Hematopoietic multipotent progenitor cell (in vitro differentiated cells): ENCODE measurements around the gene GLT8D2. TPM values are rescaled to one million over a fixed set of nuclear protein-coding genes. Genes with fewer than 3 reads are reported as not detected.

ENCODE experiments used
- DNase-seq, 3 donors: peaks; one replicate each; pipeline ENCODE4 v3.0.0-alpha.2; 2011 to 2015; ENCODE audit warnings: low read depth in 2 of 3, low spot score in 2 of 3
- total RNA-seq: library from RNA; depleted of rRNA; stranded (reverse); fragments of >200 nt; gene quantifications from one replicate; pipeline ENCODE4 v1.2.3, GENCODE V29; 2012

The GLT8D2 gene
- total RNA-seq, 1 donor, result not detected

GRCh38 chr12:103956509-103957027 is 93.4 kb downstream of the GLT8D2 start:
- DNase-seq, result no peak

GRCh38 chr12:103955811-103956508 is 94.0 kb downstream of the GLT8D2 start:
- DNase-seq, result no peak

- DNase-seq, result no peak
Measured at GRCh38 chr12:103952497-103952896, 97.5 kb downstream of the GLT8D2 start.

- DNase-seq, result no peak
Measured at GRCh38 chr12:103948746-103949406, 101.1 kb downstream of the GLT8D2 start.

GRCh38 chr12:103947871-103948555 is 102.0 kb downstream of the GLT8D2 start:
- no peak for DNase-seq

GRCh38 chr12:103944964-103945363 is 105.0 kb downstream of the GLT8D2 start:
- no peak for DNase-seq

Other genes with a start within 250 kb of the GLT8D2 start
- gene NT5DC3, start 209.0 kb downstream of the GLT8D2 start, total RNA-seq, result 2.2 TPM
- gene HSP90B1, start 119.8 kb downstream of the GLT8D2 start, total RNA-seq, result 87.8 TPM
- 11.6 TPM for gene TDG, start 84.3 kb downstream of the GLT8D2 start, total RNA-seq
- 5.9 TPM for gene HCFC2, start 14.3 kb upstream of the GLT8D2 start, total RNA-seq
- 11.8 TPM for gene NFYB, start 88.0 kb upstream of the GLT8D2 start, total RNA-seq
- gene TXNRD1, start 165.6 kb upstream of the GLT8D2 start, total RNA-seq, result 82.1 TPM